ENCODE results near the gene LRR1.

LRR1 gene

GRCh38 chr14:49598485-49599300, at the start of gene LRR1:
LRR1 (plus strand) TSS chr14:49598940; CDS start chr14:49599021, 81 bp downstream.
- peak within 1 kb of the TSS; percentile 80 for H3K4me3 ChIP-seq (ENCODE audit: low read depth, low read length)
- TF ChIP-seq CTCF (IDR thresholded peaks at IDR 0.05; ENCODE audit: control insufficient read depth, extremely low read depth, insufficient read depth) = no peak
- DNase-seq (ENCODE audit: low read depth) = peak; percentile 62

- TF ChIP-seq CTCF (IDR thresholded peaks at IDR 0.05; ENCODE audit: control insufficient read depth, extremely low read depth, insufficient read depth) = no peak
- no peak overlapping the region for H3K4me3 ChIP-seq (ENCODE audit: low read depth, low read length)
- no peak for DNase-seq (ENCODE audit: low read depth)
These were observed 49.3 kb upstream of the LRR1 start for GRCh38 chr14:49549446-49549845.

GRCh38 chr14:49549881-49550280, 48.9 kb upstream of the LRR1 start:
- no peak overlapping the region for H3K4me3 ChIP-seq (ENCODE audit: low read depth, low read length)
- TF ChIP-seq CTCF (IDR thresholded peaks at IDR 0.05; ENCODE audit: control insufficient read depth, extremely low read depth, insufficient read depth) = no peak
- no peak for DNase-seq (ENCODE audit: low read depth)

- no peak overlapping the region for H3K4me3 ChIP-seq (ENCODE audit: low read depth, low read length)
- DNase-seq (ENCODE audit: low read depth) = no peak
- TF ChIP-seq CTCF (IDR thresholded peaks at IDR 0.05; ENCODE audit: control insufficient read depth, extremely low read depth, insufficient read depth) = peak; percentile 61
These were observed 48.2 kb upstream of the LRR1 start for GRCh38 chr14:49550286-49551184.

- no peak overlapping the region for H3K4me3 ChIP-seq (ENCODE audit: low read depth, low read length)
- no peak for TF ChIP-seq CTCF (IDR thresholded peaks at IDR 0.05; ENCODE audit: control insufficient read depth, extremely low read depth, insufficient read depth)
- DNase-seq (ENCODE audit: low read depth) = no peak
These were observed 47.2 kb upstream of the LRR1 start for GRCh38 chr14:49551569-49551968.

- no peak for TF ChIP-seq CTCF (IDR thresholded peaks at IDR 0.05; ENCODE audit: control insufficient read depth, extremely low read depth, insufficient read depth)
- no peak overlapping the region for H3K4me3 ChIP-seq (ENCODE audit: low read depth, low read length)
- DNase-seq (ENCODE audit: low read depth) = no peak
These were observed 45.6 kb upstream of the LRR1 start for GRCh38 chr14:49553106-49553505.
